Thyroid gland (tissue), 4 donors: ENCODE results near the gene RADIL. TPM values are rescaled to one million over a fixed set of nuclear protein-coding genes. Genes with fewer than 3 reads are reported as not detected.

Source experiments
- DNase-seq, 2 donors: peaks; one replicate each; pipeline ENCODE4 v3.0.0-alpha.2; 2019
- H3K27ac ChIP-seq, 3 donors: fragments of 200-600 bp; sonication (generic); 1 replicate in 2 of 3; 2 replicates in 1 of 3; pipeline ENCODE4 v1.5.1; 2016 to 2019; ENCODE audit warnings: mild to moderate bottlenecking in 1 of 3, moderate library complexity in 1 of 3
- H3K27me3 ChIP-seq: fragments of 200-600 bp; sonication (generic); one replicate; pipeline ENCODE4 v1.5.1; 2019
- H3K36me3 ChIP-seq, 2 donors: fragments of 200-600 bp; sonication (generic); one replicate each; pipeline ENCODE4 v1.5.1; 2016 to 2019
- H3K4me1 ChIP-seq, 2 donors: fragments of 200-600 bp; sonication (generic); one replicate each; pipeline ENCODE4 v1.5.1; 2017 to 2019
- H3K4me3 ChIP-seq, 3 donors: fragments of 200-600 bp; sonication (generic); replicated peaks in 1 of 3; 1 replicate in 2 of 3; 2 replicates in 1 of 3; pipeline ENCODE4 v1.5.1; 2016; ENCODE audit warnings: mild to moderate bottlenecking in 1 of 3
- H3K9me3 ChIP-seq: fragments of 200-600 bp; sonication (generic); one replicate; pipeline ENCODE4 v1.5.1; 2017
- POLR2A ChIP-seq, 2 donors: fragments of 450-650 bp; IDR thresholded peaks; one replicate each; pipeline ENCODE4 v1.6.1; 2017; ENCODE audit warnings: antibody characterized with exemption in 2 of 2, mild to moderate bottlenecking in 2 of 2, moderate library complexity in 1 of 2
- WGBS, 2 donors: methylation state at CpG; one replicate each; pipeline ENCODE4 v1.1.5; 2017; 5-methylcytosine and 5-hydroxymethylcytosine counted together
- intact Hi-C: fragments of 100-400 bp; cut with DNase I; formaldehyde crosslinking; loops from one replicate; pipeline ENCODE4 v1.15.1; 2023
- total RNA-seq, 4 donors: library from RNA; depleted of rRNA; stranded (reverse); fragments of >200 nt; gene quantifications; one replicate each; pipeline ENCODE4 v1.2.3, GENCODE V29; 2016
- TF ChIP-seq, protein P1 (sequence below), 6 experiments: fragments of 200-600 bp in 3 of 6; fragments of 450-650 bp in 3 of 6; sonication (generic) in 3 of 6; IDR thresholded peaks; one replicate each; pipeline ENCODE4 v1.5.1; 2016 to 2019; ENCODE audit warnings: antibody characterized with exemption in 6 of 6, mild to moderate bottlenecking in 2 of 6, inconsistent platforms in 1 of 6, moderate library complexity in 1 of 6

RADIL gene
- total RNA-seq, 4 donors from 2014 or later = 4.9 to 11.1 (median 7.1) TPM

- DNase-seq = no peak
- no peaks in the 10 kb centered on the region for H3K27me3 ChIP-seq
- no peak overlapping the region for H3K27ac ChIP-seq
- no peaks in the 10 kb centered on the region for H3K9me3 ChIP-seq
- H3K4me1 ChIP-seq = no peaks in the 10 kb centered on the region
- 95% methylated on average over 4 to 16 of the region's 16 CpGs for WGBS, 2 donors
- H3K4me3 ChIP-seq = no peak overlapping the region
- intact Hi-C loops = no loop called here
- H3K36me3 ChIP-seq = peaks cover 63 to 66% of the 10 kb centered on the region in 2 donors
- TF ChIP-seq POLR2A (IDR thresholded peaks at IDR 0.05) = no peak
- TF ChIP-seq, protein P1, sequence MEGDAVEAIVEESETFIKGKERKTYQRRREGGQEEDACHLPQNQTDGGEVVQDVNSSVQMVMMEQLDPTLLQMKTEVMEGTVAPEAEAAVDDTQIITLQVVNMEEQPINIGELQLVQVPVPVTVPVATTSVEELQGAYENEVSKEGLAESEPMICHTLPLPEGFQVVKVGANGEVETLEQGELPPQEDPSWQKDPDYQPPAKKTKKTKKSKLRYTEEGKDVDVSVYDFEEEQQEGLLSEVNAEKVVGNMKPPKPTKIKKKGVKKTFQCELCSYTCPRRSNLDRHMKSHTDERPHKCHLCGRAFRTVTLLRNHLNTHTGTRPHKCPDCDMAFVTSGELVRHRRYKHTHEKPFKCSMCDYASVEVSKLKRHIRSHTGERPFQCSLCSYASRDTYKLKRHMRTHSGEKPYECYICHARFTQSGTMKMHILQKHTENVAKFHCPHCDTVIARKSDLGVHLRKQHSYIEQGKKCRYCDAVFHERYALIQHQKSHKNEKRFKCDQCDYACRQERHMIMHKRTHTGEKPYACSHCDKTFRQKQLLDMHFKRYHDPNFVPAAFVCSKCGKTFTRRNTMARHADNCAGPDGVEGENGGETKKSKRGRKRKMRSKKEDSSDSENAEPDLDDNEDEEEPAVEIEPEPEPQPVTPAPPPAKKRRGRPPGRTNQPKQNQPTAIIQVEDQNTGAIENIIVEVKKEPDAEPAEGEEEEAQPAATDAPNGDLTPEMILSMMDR (IDR thresholded peaks at IDR 0.05) = no peak
Measured at GRCh38 chr7:4783292-4783652, 100.2 kb downstream of the RADIL start.

GRCh38 chr7:4782333-4783291, 100.9 kb downstream of the RADIL start:
- Histone ChIP-seq H3K4me3 (no peak overlapping the region), H3K27ac (no peak overlapping the region), H3K9me3 (no peaks in the 10 kb centered on the region), H3K27me3 (no peaks in the 10 kb centered on the region), H3K36me3 (peaks cover 57 to 60% of the 10 kb centered on the region in 2 donors), H3K4me1 (peaks cover 0 to 6% of the 10 kb centered on the region in 2 donors)
- intact Hi-C loops = no loop called here
- DNase-seq = no peak
- 94% methylated on average over 21 to 25 of the region's 36 CpGs for WGBS, 2 donors
- TF ChIP-seq POLR2A (IDR thresholded peaks at IDR 0.05) = no peak
- TF ChIP-seq, protein P1 (IDR thresholded peaks at IDR 0.05) = no peak

DNA sequence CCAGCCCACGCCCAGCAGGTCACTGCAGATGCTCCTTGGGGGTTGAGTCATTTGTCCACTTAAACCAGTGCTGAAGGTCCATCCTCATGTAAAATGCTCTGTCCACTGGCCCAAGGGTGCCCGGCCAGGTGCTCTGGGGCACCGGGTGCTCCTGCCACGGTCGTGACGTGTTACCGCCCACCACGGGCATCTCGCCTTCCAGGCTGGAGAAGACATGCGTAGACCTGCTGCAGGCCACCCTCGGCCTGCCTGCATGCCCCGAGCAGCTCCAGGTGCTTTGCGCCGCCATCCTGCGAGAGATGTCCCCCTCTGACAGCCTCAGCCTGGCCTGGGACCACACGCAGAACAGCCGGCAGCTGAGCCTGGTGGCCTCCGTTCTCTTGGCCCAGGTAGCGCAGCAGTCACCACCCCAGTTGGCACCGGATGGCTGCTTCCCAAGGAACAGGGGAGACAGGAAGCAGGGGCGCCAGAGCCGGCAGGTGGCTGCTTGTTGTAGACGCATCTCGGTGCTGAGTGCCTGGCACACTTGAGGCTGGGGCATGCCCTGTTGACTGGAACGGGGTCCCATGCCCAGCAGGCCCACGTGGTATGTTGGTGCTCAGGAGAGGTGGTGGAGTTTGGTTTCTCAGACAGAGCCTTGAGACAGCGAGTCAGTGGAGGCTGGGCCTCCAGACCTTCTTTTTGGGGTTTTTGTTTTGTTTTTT, 102.0 kb downstream of the RADIL start:
- peaks cover 46 to 50% of the 10 kb centered on the region in 2 donors for H3K36me3 ChIP-seq
- H3K4me1 ChIP-seq = peaks cover 3 to 15% of the 10 kb centered on the region in 2 donors
- TF ChIP-seq POLR2A (IDR thresholded peaks at IDR 0.05) = no peak
- TF ChIP-seq, protein P1 (IDR thresholded peaks at IDR 0.05) = no peak
- H3K27me3 ChIP-seq = no peaks in the 10 kb centered on the region
- no peak overlapping the region for H3K4me3 ChIP-seq
- no peak for DNase-seq
- H3K9me3 ChIP-seq = no peaks in the 10 kb centered on the region
- intact Hi-C loops = no loop called here
- no peak overlapping the region for H3K27ac ChIP-seq
- 91% methylated on average over 12 of the region's 27 CpGs; no CpG with 5 or more reads in 1 of the 2 donors for WGBS, 2 donors

GRCh38 chr7:4779118-4779517, 104.4 kb downstream of the RADIL start:
- 91 to 94% methylated on average over 5 of the region's 5 CpGs for WGBS, 2 donors
- peaks cover 26 to 33% of the 10 kb centered on the region in 2 donors for H3K36me3 ChIP-seq
- no peaks in the 10 kb centered on the region for H3K27me3 ChIP-seq
- H3K4me3 ChIP-seq = no peak overlapping the region
- H3K4me1 ChIP-seq = peaks cover 12 to 21% of the 10 kb centered on the region in 2 donors
- DNase-seq = no peak
- no peaks in the 10 kb centered on the region for H3K9me3 ChIP-seq
- intact Hi-C loops = no loop called here
- TF ChIP-seq, protein P1 (IDR thresholded peaks at IDR 0.05) = no peak
- no peak overlapping the region for H3K27ac ChIP-seq
